Measurements from ENCODE around the gene MIA. TPM values are rescaled to one million over a fixed set of nuclear protein-coding genes. Genes with fewer than 3 reads are reported as not detected.

The MIA gene
- total and polyA plus RNA-seq, 9 of the 15 experiments (the other 6 are each of a cell fraction or from before 2014, with no cell fraction given) = 0.21 TPM; not detected in 8

- TF ChIP-seq PHF8 (IDR thresholded peaks at IDR 0.05; ENCODE audit: borderline replicate concordance, low read length) (peak; percentile 59; the same call in 1 of the 2 replicates), ATF1 (CRISPR knock-in tag; IDR thresholded peaks at IDR 0.05) (no peak), ATF1 (tag; IDR thresholded peaks at IDR 0.05) (peak; percentile 81), FOXM1 (IDR thresholded peaks at IDR 0.05; ENCODE audit: low read depth) (no peak), FOXM1 (CRISPR knock-in tag; IDR thresholded peaks at IDR 0.05; ENCODE audit: low read depth) (no peak), ETS2 (tag; IDR thresholded peaks at IDR 0.05; ENCODE audit: borderline replicate concordance, poor library complexity, severe bottlenecking) (no peak), CBFB (CRISPR knock-in tag; IDR thresholded peaks at IDR 0.05) (no peak), FOXJ3 (CRISPR knock-in tag; IDR thresholded peaks at IDR 0.05) (no peak), DMBX1 (CRISPR knock-in tag; IDR thresholded peaks at IDR 0.05; ENCODE audit: borderline replicate concordance) (no peak), ZFX (CRISPR knock-in tag; IDR thresholded peaks at IDR 0.05) (no peak; the same call in 1 of the 2 replicates), ATF3 (IDR thresholded peaks at IDR 0.05) (no peak), ATF3 (CRISPR knock-in tag; conservative IDR thresholded peaks at IDR 0.05) (no peak), ZNF431 (CRISPR knock-in tag; IDR thresholded peaks at IDR 0.05) (no peak), ZNF408 (CRISPR knock-in tag; IDR thresholded peaks at IDR 0.05; ENCODE audit: low read depth) (no peak), RBM14 (IDR thresholded peaks at IDR 0.05; ENCODE audit: borderline replicate concordance, insufficient read depth, low read depth, low read length) (no peak), PRPF4 (IDR thresholded peaks at IDR 0.05; ENCODE audit: insufficient read depth, low read depth, low read length, poor library complexity, severe bottlenecking) (peak; percentile 38), SNAPC5 (CRISPR knock-in tag; IDR thresholded peaks at IDR 0.05) (no peak), ETS1 (conservative IDR thresholded peaks at IDR 0.05; ENCODE audit: control insufficient read depth, low read depth, low read length) (0 out of 2 replicates have a peak, but pooled peaks have one; percentile 19), TEAD2 (tag; IDR thresholded peaks at IDR 0.05) (no peak), SUPT5H (IDR thresholded peaks at IDR 0.05) (no peak), E2F6 (IDR thresholded peaks at IDR 0.05; ENCODE audit: borderline replicate concordance in 1 of 2, extremely low read depth in 1 of 2, insufficient read depth in 1 of 2, insufficient read length in 1 of 2, low read depth in 1 of 2, low read length in 1 of 2, poor library complexity in 1 of 2, severe bottlenecking in 1 of 2) (peak in 1 of 2 experiments; percentile 36), RFX1 (IDR thresholded peaks at IDR 0.05) (no peak)
These were observed 23.6 kb downstream of the MIA start, which contains the start of gene EGLN2 (continued) for GRCh38 chr19:40798683-40799557.

Measured in K562 (cell line).